DND-41 (cell line): ENCODE data around the gene AFAP1.

Source experiments
- ATAC-seq: fragments of 200-7000 bp; cut with Tn5 transposase; 3 replicates; pipeline ENCODE4 v1.9.1; 2021; ENCODE audit warnings: low read depth; ENCODE audit not compliant: insufficient read depth
- DNase-seq: peaks from one replicate; pipeline ENCODE4 v3.0.0-alpha.2; 2020
- H2AFZ ChIP-seq: 2 replicates; pipeline ENCODE4 v1.6.0; 2012; ENCODE audit warnings: low read depth, low read length
- H3K27ac ChIP-seq: 2 replicates; pipeline ENCODE4 v1.5.1; 2012; ENCODE audit warnings: low read length, inconsistent platforms
- H3K27me3 ChIP-seq: fragments of 200-600 bp; sonication (generic); 2 replicates; pipeline ENCODE4 v1.6.0; 2012; ENCODE audit warnings: low read length, mild to moderate bottlenecking, inconsistent platforms; ENCODE audit not compliant: insufficient read depth, poor library complexity
- H3K36me3 ChIP-seq: 2 replicates; pipeline ENCODE4 v1.5.1; 2012; ENCODE audit warnings: low read length, inconsistent platforms; ENCODE audit not compliant: insufficient read depth
- H3K4me1 ChIP-seq: 2 replicates; pipeline ENCODE4 v1.5.1; 2012; ENCODE audit warnings: mild to moderate bottlenecking, low read length; ENCODE audit not compliant: insufficient read depth
- H3K4me2 ChIP-seq: 2 replicates; pipeline ENCODE4 v1.6.0; 2012; ENCODE audit warnings: mild to moderate bottlenecking, moderate library complexity, low read length, inconsistent platforms; ENCODE audit not compliant: insufficient read depth
- H3K4me3 ChIP-seq, 2 experiments: fragments of 200-600 bp in 1 of 2; shearing (Covaris generic) in 1 of 2; 2 replicates each; pipeline ENCODE4 v1.5.1; 2012 to 2016; ENCODE audit warnings: inconsistent platforms in 2 of 2, low read length in 2 of 2, mild to moderate bottlenecking in 2 of 2, low read depth in 1 of 2, moderate library complexity in 1 of 2
- H3K79me2 ChIP-seq: 2 replicates; pipeline ENCODE4 v1.6.0; 2012; ENCODE audit warnings: low read length, inconsistent platforms; ENCODE audit not compliant: insufficient read depth
- H3K9ac ChIP-seq: 2 replicates; pipeline ENCODE4 v1.6.0; 2012; ENCODE audit warnings: low read depth, mild to moderate bottlenecking, inconsistent platforms, low read length, moderate library complexity
- H3K9me3 ChIP-seq: 2 replicates; pipeline ENCODE4 v1.5.1; 2012; ENCODE audit warnings: low read length, moderate library complexity, mild to moderate bottlenecking, inconsistent platforms; ENCODE audit not compliant: insufficient read depth, severe bottlenecking
- H4K20me1 ChIP-seq: 2 replicates; pipeline ENCODE4 v1.6.0; 2012; ENCODE audit warnings: low read length; ENCODE audit not compliant: insufficient read depth
- EZH2 ChIP-seq: IDR thresholded peaks from 3 replicates; pipeline ENCODE4 v1.6.1; 2012; ENCODE audit warnings: borderline replicate concordance, low read depth, mild to moderate bottlenecking, moderate library complexity, low read length, inconsistent platforms; ENCODE audit not compliant: severe bottlenecking
- TF ChIP-seq, protein P1 (sequence below): IDR thresholded peaks from 2 replicates; pipeline ENCODE4 v1.5.1; 2012; ENCODE audit warnings: borderline replicate concordance, low read length, moderate library complexity, mild to moderate bottlenecking; ENCODE audit not compliant: poor library complexity, severe bottlenecking; ENCODE audit errors: extremely low read depth

Gene AFAP1

DNA sequence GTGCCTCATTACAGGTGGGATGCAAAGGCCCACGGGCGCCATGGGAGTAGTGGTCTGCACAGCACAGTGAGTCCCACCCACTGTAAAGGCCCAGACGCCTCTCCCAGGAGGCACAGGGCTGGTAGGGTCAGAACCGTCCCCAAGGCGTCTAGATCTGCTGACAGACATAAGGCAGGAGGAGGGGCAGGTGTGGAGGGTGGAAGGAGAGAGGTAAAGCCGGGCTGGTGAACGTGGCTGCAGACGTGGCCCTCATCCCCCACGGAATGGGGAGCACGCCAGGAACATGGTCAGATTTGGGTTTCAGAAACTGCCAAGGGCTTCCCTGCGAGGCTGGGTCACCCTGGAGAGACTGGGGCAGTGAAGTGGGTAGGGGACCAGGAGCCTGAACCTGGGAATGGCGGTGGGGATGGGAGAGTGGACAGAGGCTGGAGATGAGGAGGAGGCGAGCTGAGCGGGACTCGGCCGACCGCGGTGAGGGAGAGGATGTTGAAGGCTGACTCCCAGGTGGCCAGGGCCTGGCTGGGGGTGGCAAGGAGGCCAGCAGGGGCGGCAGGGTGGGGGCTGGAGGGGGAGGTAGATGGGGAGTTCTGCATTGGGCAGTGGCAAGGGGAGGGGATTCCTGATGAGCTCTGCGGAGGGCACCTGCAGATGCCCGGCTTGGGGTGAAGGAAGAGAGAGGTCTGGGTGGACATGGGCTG lies 184.9 kb downstream of the AFAP1 start:
- H3K4me3 ChIP-seq: no peak overlapping the region
- no peak overlapping the region for H2AFZ ChIP-seq
- H3K4me2 ChIP-seq: no peak overlapping the region
- no peaks in the 10 kb centered on the region for H3K36me3 ChIP-seq
- no peak for ATAC-seq
- no peaks in the 10 kb centered on the region for H3K9me3 ChIP-seq
- H3K27ac ChIP-seq: no peak overlapping the region
- H4K20me1 ChIP-seq: no peaks in the 10 kb centered on the region
- no peaks in the 10 kb centered on the region for H3K27me3 ChIP-seq
- H3K79me2 ChIP-seq: no peaks in the 10 kb centered on the region
- DNase-seq: no peak
- TF ChIP-seq, protein P1, sequence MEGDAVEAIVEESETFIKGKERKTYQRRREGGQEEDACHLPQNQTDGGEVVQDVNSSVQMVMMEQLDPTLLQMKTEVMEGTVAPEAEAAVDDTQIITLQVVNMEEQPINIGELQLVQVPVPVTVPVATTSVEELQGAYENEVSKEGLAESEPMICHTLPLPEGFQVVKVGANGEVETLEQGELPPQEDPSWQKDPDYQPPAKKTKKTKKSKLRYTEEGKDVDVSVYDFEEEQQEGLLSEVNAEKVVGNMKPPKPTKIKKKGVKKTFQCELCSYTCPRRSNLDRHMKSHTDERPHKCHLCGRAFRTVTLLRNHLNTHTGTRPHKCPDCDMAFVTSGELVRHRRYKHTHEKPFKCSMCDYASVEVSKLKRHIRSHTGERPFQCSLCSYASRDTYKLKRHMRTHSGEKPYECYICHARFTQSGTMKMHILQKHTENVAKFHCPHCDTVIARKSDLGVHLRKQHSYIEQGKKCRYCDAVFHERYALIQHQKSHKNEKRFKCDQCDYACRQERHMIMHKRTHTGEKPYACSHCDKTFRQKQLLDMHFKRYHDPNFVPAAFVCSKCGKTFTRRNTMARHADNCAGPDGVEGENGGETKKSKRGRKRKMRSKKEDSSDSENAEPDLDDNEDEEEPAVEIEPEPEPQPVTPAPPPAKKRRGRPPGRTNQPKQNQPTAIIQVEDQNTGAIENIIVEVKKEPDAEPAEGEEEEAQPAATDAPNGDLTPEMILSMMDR: no peak
- no peak for TF ChIP-seq EZH2
- peaks cover 15% of the 10 kb centered on the region for H3K4me1 ChIP-seq
- no peak overlapping the region for H3K9ac ChIP-seq

DNA sequence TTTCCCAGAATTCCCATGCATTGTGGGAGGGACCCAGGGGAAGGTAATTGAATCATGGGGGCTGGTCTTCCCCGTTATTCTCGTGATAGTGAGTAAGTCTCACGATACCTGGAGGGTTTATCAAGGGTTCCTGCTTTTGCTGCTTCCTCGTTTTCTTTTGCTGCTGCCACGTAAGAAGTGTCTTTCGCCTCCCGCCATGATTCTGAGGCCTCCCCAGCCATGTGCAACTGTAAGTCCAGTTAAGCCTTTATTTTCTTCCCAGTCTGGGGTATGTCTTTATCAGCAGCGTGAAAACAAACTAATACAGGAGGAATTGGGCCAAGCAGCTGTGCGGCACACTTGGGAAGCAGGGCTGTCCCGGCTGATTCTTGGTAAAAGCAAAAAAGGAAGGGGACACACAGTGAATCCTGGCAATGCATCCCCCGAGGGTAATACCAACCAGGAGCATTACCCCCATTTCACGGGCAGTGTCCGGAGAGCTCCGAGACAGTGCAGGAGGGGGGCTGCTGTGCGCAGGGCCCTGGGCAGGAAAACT lies 185.7 kb downstream of the AFAP1 start:
- Histone ChIP-seq H3K4me1 (peaks cover 8% of the 10 kb centered on the region), H3K27me3 (no peaks in the 10 kb centered on the region), H4K20me1 (no peaks in the 10 kb centered on the region), H3K4me2 (no peak overlapping the region), H3K9ac (no peak overlapping the region), H3K79me2 (no peaks in the 10 kb centered on the region), H2AFZ (no peak overlapping the region), H3K9me3 (no peaks in the 10 kb centered on the region), H3K27ac (no peak overlapping the region), H3K36me3 (no peaks in the 10 kb centered on the region), H3K4me3 (no peak overlapping the region)
- DNase-seq (no peak), ATAC-seq (no peak)
- TF ChIP-seq, protein P1: no peak
- no peak for TF ChIP-seq EZH2

DNA sequence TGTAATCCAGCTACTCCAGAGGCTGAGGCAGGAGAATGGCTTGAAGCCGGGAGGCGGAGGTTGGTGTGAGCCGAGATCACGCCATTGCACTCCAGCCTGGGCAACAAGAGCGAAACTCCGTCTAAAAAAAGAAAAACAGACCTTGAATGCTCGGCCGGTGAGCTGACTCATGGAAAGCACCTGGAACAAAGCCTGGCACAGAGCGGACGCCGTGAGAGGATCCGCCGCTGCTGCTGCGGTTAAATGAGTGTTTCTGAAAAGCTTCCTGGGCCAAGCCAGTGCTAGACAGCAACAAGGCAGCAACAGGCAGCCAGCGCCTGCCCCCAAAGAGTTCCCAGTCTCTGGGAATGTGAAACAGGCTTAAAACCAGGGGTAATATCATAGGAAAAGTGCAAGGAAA lies 186.4 kb downstream of the AFAP1 start:
- H3K4me2 ChIP-seq: no peak overlapping the region
- no peak for DNase-seq

More for the DNA sequence above, 186.4 kb downstream of the AFAP1 start:
- Histone ChIP-seq H3K36me3 (no peaks in the 10 kb centered on the region), H3K9ac (no peak overlapping the region), H2AFZ (no peak overlapping the region), H3K27me3 (no peaks in the 10 kb centered on the region), H4K20me1 (no peaks in the 10 kb centered on the region), H3K4me3 (no peak overlapping the region), H3K4me1 (peaks cover under 1% of the 10 kb centered on the region), H3K27ac (no peak overlapping the region), H3K9me3 (no peaks in the 10 kb centered on the region), H3K79me2 (no peaks in the 10 kb centered on the region)
- no peak for ATAC-seq
- TF ChIP-seq, protein P1: no peak
- TF ChIP-seq EZH2: no peak
